ENCODE results near the gene MLF1. TPM values are rescaled to one million over a fixed set of nuclear protein-coding genes. Genes with fewer than 3 reads are reported as not detected.
A peak's percentile ranks its signal among the peaks of the same experiment; 100 is the strongest.

MLF1 gene
- total and polyA plus RNA-seq, 8 donors, result 12.0 to 87.0 (median 61.2) TPM

DNA sequence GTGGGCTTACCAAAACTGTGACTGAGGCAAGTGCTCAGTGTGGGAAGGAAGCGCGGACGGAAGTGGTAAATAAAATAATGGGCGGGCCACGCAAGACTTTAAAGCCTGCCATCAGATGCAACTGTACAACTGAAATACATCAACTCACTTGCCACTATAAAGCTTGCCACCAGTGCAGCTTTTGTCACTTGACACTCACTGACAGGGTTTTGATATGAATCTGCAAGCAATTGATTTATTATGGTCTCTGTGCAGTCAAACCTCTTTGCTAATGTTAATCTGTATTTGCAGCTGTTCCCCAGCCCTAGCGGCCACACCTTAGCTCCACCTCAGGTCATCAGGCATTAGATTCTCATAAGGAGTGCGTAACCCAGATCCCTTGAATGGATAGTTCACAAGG is 71.0 kb downstream of the MLF1 start:
- Histone ChIP-seq H3K36me3 (peaks cover 0 to 7% of the 10 kb centered on the region in 2 donors), H3K4me3 (no peak overlapping the region), H3K9me3 (no peaks in the 10 kb centered on the region), H3K4me1 (peaks cover 3 to 16% of the 10 kb centered on the region in 2 donors), H3K27me3 (no peaks in the 10 kb centered on the region), H3K27ac (no peak overlapping the region)
- TF ChIP-seq, protein P1, sequence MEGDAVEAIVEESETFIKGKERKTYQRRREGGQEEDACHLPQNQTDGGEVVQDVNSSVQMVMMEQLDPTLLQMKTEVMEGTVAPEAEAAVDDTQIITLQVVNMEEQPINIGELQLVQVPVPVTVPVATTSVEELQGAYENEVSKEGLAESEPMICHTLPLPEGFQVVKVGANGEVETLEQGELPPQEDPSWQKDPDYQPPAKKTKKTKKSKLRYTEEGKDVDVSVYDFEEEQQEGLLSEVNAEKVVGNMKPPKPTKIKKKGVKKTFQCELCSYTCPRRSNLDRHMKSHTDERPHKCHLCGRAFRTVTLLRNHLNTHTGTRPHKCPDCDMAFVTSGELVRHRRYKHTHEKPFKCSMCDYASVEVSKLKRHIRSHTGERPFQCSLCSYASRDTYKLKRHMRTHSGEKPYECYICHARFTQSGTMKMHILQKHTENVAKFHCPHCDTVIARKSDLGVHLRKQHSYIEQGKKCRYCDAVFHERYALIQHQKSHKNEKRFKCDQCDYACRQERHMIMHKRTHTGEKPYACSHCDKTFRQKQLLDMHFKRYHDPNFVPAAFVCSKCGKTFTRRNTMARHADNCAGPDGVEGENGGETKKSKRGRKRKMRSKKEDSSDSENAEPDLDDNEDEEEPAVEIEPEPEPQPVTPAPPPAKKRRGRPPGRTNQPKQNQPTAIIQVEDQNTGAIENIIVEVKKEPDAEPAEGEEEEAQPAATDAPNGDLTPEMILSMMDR (IDR thresholded peaks at IDR 0.05), result no peak
- DNase-seq, result no peak
- intact Hi-C loops (cut with DNase I), result no loop called here
- no peak for ATAC-seq

DNA sequence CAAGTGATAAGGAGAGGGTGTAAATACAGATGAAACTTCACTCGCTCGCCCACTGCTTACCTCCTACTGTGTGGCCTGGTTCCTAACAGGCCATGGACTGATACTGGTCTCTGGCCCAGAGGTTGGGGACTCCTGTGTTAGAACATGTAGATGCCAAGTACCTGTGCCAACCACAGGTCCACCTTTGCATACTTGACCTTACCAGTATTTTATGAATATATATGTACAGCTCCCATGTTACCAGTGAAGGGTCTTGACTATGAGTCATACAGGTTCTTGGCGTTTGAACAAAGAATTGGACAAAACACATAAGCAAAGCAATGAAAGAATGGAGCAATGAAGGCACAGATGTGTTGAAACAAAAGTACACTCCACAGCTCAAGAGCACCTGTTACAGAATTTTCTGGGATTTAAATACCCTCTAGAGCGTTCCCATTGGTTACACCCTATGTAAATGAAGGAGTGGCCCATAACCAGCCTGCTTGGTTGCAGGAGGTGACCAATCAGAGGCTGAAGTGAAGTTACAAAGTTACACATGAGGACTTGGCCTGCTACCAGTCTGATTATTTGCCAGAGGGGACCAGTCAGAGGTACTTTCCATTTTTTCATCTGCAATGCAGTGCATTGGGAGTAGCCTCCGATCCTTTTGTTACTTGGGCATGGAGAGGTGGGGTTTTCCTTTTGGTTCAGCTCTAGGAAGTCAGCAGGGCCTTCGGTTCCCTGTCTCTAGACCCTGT is 71.6 kb downstream of the MLF1 start:
- Histone ChIP-seq H3K4me3 (no peak overlapping the region), H3K4me1 (peaks cover 3 to 16% of the 10 kb centered on the region in 2 donors), H3K27me3 (no peaks in the 10 kb centered on the region), H3K9me3 (no peaks in the 10 kb centered on the region), H3K36me3 (peaks cover 0 to 13% of the 10 kb centered on the region in 2 donors), H3K27ac (peak overlapping the region in 1 of 2 donors; percentile 13)
- ATAC-seq (peak; percentile 52), DNase-seq (peak in 1 of 4 donors; percentile 47)
- intact Hi-C loops (cut with DNase I), result no loop called here
- TF ChIP-seq, protein P1 (IDR thresholded peaks at IDR 0.05), result no peak

DNA sequence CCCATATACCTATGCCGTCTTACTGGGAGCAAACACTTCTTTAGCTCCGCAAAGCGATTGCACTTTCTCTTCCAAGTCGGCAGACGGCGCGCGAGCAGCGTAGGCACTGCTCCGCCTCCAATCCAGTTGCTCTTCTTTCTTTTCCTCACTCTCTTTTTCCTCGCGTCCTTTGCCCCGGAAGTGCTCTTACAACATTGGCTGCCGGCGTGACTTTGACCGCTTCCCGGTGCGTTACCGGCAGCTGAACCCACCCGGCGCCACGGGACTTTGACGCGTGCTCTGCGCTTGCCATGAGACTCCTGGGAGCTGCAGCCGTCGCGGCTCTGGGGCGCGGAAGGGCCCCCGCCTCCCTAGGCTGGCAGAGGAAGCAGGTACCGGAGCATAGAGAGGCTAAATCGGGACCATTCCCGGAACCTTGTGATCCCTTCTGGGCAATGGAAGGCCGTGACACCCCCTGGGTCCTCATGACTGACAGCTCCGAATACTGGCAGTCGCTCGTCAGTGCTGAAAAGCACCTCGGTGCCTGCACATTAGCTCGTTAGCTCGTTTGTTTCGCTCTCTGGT is 73.4 kb downstream of the MLF1 start, which contains the start of gene GFM1:
TSS of gene GFM1 (plus strand) at position 183 of the 564 bp plus-strand sequence. CDS start at position 291, 108 bp downstream.
- no peaks in the 10 kb centered on the region for H3K9me3 ChIP-seq
- H3K27me3 ChIP-seq, result no peaks in the 10 kb centered on the region
- ATAC-seq, result peak; percentile 97
- H3K4me3 ChIP-seq, result peak within 1 kb of the TSS; percentile 66 to 83
- peak; percentile 88 to 96 (median 94) for DNase-seq
- TF ChIP-seq, protein P1 (IDR thresholded peaks at IDR 0.05), result peak; percentile 69 to 85
- H3K27ac ChIP-seq, result peak within 1 kb of the TSS; percentile 76 to 91
- peaks cover 0 to 29% of the 10 kb centered on the region in 2 donors for H3K36me3 ChIP-seq
- peaks cover 3 to 16% of the 10 kb centered on the region in 2 donors for H3K4me1 ChIP-seq
- intact Hi-C loops (cut with DNase I), result no loop called here

DNA sequence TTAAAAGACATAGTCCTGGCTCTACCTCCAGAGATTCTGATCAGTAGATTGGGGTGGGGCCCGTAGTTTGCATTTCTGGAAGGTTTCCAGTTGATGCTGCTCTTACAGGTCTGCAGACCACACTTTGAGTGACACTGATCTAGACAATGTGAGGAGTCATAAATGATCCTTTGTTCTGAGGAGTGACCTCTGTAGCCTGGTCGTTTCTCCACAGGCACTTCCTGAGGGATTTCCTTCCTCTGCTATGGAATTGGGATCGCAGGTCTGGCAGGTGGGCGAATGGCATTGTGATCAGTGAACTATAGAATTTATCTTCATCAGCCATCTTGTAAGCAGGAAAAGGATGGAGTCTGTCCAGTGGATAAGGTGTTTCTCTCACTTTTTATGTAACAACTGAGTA is 78.8 kb downstream of the MLF1 start:
- intact Hi-C loops (cut with DNase I), result no loop called here
- H3K27me3 ChIP-seq, result no peaks in the 10 kb centered on the region
- H3K9me3 ChIP-seq, result no peaks in the 10 kb centered on the region
- H3K4me3 ChIP-seq, result no peak overlapping the region
- ATAC-seq (no peak), DNase-seq (peak in 1 of 4 donors; percentile 19)
- TF ChIP-seq, protein P1 (IDR thresholded peaks at IDR 0.05), result no peak
- H3K36me3 ChIP-seq, result peaks cover 0 to 81% of the 10 kb centered on the region in 2 donors
- H3K4me1 ChIP-seq, result peaks cover 0 to 16% of the 10 kb centered on the region in 2 donors
- no peak overlapping the region for H3K27ac ChIP-seq

DNA sequence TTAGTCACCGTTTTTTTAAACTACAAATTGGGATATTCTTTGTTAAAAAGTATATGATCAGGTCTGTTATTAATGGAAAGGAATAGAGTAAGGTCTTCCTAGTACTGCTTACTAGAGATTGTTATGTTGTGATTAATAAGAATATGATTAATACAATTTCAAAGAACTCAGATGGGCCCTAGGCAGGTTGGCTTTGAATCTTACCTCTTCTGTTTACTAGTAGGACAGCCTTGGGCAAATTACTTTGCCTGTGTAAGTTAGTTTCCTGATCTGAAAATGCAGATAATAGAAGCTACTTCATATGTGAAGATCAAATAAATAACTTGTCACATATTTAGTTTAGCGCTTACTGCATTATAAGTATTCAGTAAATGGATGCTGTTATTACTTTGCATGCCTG is 80.2 kb downstream of the MLF1 start:
- Histone ChIP-seq H3K27me3 (no peaks in the 10 kb centered on the region), H3K4me1 (peaks cover 0 to 2% of the 10 kb centered on the region in 2 donors), H3K9me3 (no peaks in the 10 kb centered on the region), H3K4me3 (no peak overlapping the region), H3K27ac (no peak overlapping the region), H3K36me3 (peaks cover 0 to 95% of the 10 kb centered on the region in 2 donors)
- intact Hi-C loops (cut with DNase I), result no loop called here
- TF ChIP-seq, protein P1 (IDR thresholded peaks at IDR 0.05), result no peak
- no peak for DNase-seq
- no peak for ATAC-seq

Measured in left lung (tissue), 10 donors.